AG04450 (cell line): ENCODE measurements around the gene MANSC4. TPM values are rescaled to one million over a fixed set of nuclear protein-coding genes. Genes with fewer than 3 reads are reported as not detected.
A peak's percentile ranks its signal among the peaks of the same experiment; 100 is the strongest.

Experiments
- CTCF ChIA-PET: fragments of 300-600, 350-600 bp; formaldehyde crosslinking; extraction: SDS; loops from one replicate; lab custom pipeline; 2022; ENCODE audit warnings: antibody characterized with exemption, inconsistent platforms; lab: Charles Lee
- POLR2A ChIA-PET: fragments of 350-600 bp; formaldehyde crosslinking; extraction: SDS; loops from one replicate; lab custom pipeline; 2021; ENCODE audit warnings: antibody characterized with exemption, inconsistent platforms; lab: Yijun Ruan, JAX
- DNase-seq: peaks from one replicate; pipeline ENCODE4 v3.0.0-alpha.2; 2011; ENCODE audit warnings: low read depth, low spot score
- H3K27ac ChIP-seq: one replicate; pipeline ENCODE4 v1.5.1; 2012; ENCODE audit warnings: low read depth, low read length, control low read depth
- H3K27me3 ChIP-seq: one replicate; pipeline ENCODE4 v1.6.0; 2012; ENCODE audit warnings: low read length; ENCODE audit not compliant: control insufficient read depth, insufficient read depth
- H3K4me3 ChIP-seq: 2 replicates; pipeline ENCODE4 v1.5.1; 2011; ENCODE audit warnings: mild to moderate bottlenecking, low read depth, low read length, control low read depth
- H3K9me3 ChIP-seq: 2 replicates; pipeline ENCODE4 v1.5.1; 2012; ENCODE audit warnings: low read length; ENCODE audit not compliant: control insufficient read depth, insufficient read depth
- CTCF ChIP-seq: IDR thresholded peaks from 2 replicates; pipeline ENCODE4 v1.5.1; 2011; ENCODE audit warnings: low read depth, low read length, control low read depth, inconsistent platforms
- polyA plus RNA-seq: library from polyadenylated mRNA; depleted of rRNA; stranded (reverse); fragments of >200 nt; gene quantifications from 2 replicates; pipeline ENCODE4 v1.2.3, GENCODE V29; 2011

The MANSC4 gene
- polyA plus RNA-seq, 1 experiment = not detected

- no peaks in the 10 kb centered on the region for H3K27me3 ChIP-seq
- H3K27ac ChIP-seq = no peak overlapping the region
- DNase-seq = no peak
- no peaks in the 10 kb centered on the region for H3K9me3 ChIP-seq
- no peak overlapping the region for H3K4me3 ChIP-seq
- TF ChIP-seq CTCF = no peak
- POLR2A ChIA-PET = no interaction called here
- CTCF ChIA-PET = interaction anchor here (2.2 kb wide), 1 partner anchor 25 kb away, joined by 8 read pairs; no protein-coding TSS in a partner anchor
These were observed 16.1 kb upstream of the MANSC4 start for GRCh38 chr12:27796128-27796527.

GRCh38 chr12:27794818-27795584 is 15.0 kb upstream of the MANSC4 start:
- no peak for DNase-seq
- Histone ChIP-seq H3K4me3 (no peak overlapping the region), H3K9me3 (no peaks in the 10 kb centered on the region), H3K27me3 (no peaks in the 10 kb centered on the region), H3K27ac (no peak overlapping the region)
- no peak for TF ChIP-seq CTCF
- ChIA-PET POLR2A (interaction anchor here (1.3 kb wide), 1 partner anchor 15 kb away, joined by 6 read pairs; the partner anchor contains the start of genes KLHL42 and MANSC4), CTCF (interaction anchor here (2.2 kb wide), 1 partner anchor 26 kb away, joined by 8 read pairs; no protein-coding TSS in a partner anchor)

- no peak for TF ChIP-seq CTCF
- H3K9me3 ChIP-seq = no peaks in the 10 kb centered on the region
- no peak overlapping the region for H3K27ac ChIP-seq
- ChIA-PET POLR2A (no interaction called here), CTCF (interaction anchor here (3.7 kb wide), 1 partner anchor 31 kb away, joined by 18 read pairs; no protein-coding TSS in a partner anchor)
- H3K4me3 ChIP-seq = no peak overlapping the region
- DNase-seq = no peak
- H3K27me3 ChIP-seq = no peaks in the 10 kb centered on the region
These were observed 10.1 kb upstream of the MANSC4 start for GRCh38 chr12:27790179-27790578.

- peak overlapping the region; percentile 76 for H3K27ac ChIP-seq
- H3K27me3 ChIP-seq = no peaks in the 10 kb centered on the region
- DNase-seq = peak; percentile 52
- ChIA-PET CTCF (interaction anchor here (0.6 to 3.7 kb wide), 5 partner anchors 34 to 153 kb away, joined by 3 to 18 read pairs (median 4); no protein-coding TSS in a partner anchor), POLR2A (interaction anchor here (0.7 to 0.8 kb wide), 2 partner anchors 16 to 30 kb away, joined by 4 to 8 read pairs; no protein-coding TSS in a partner anchor)
- H3K9me3 ChIP-seq = no peaks in the 10 kb centered on the region
- H3K4me3 ChIP-seq = no peak overlapping the region
- TF ChIP-seq CTCF = no peak
These were observed 7.5 kb upstream of the MANSC4 start for GRCh38 chr12:27787559-27787958.
